IMR-90 (cell line): ENCODE measurements around the gene SPATA31C1. TPM values are rescaled to one million over a fixed set of nuclear protein-coding genes. Genes with fewer than 3 reads are reported as not detected.
"Not testable (repeated sequence)": the region's sequence is repeated elsewhere in the genome, so short reads cannot be mapped to it uniquely, and the experiment has no call there.

ENCODE experiments used
- ATAC-seq: fragments of 200-7000 bp; cut with Tn5 transposase; 2 replicates; pipeline ENCODE4 v1.9.1; 2020; ENCODE audit warnings: low read depth, mild to moderate bottlenecking, moderate library complexity
- BruUV-seq: library from RNA; stranded (reverse); fragments of 400-500 nt; replicated peaks from 2 replicates; lab custom pipeline; 2021; lab: Mats Ljungman, UMichigan
- CTCF ChIA-PET: fragments of 300-600 bp; formaldehyde crosslinking; extraction: SDS; loops from one replicate; lab custom pipeline; 2021; ENCODE audit warnings: antibody characterized with exemption; lab: Yijun Ruan, JAX
- POLR2A ChIA-PET: fragments of 300-600 bp; sonication (Branson Sonifier 250); formaldehyde crosslinking; loops from one replicate; lab custom pipeline; 2022; ENCODE audit warnings: antibody characterized with exemption; ENCODE audit not compliant: unreplicated experiment; lab: Charles Lee
- DNase-seq: peaks from one replicate; pipeline ENCODE4 v3.0.0; 2013
- H2AFZ ChIP-seq: replicated peaks from 2 replicates; pipeline ENCODE3; 2013; ENCODE audit warnings: low read length, mild to moderate bottlenecking; ENCODE audit not compliant: poor library complexity
- H2AK5ac ChIP-seq: 2 replicates; pipeline ENCODE4 v1.6.1; 2013; ENCODE audit warnings: low read depth, low read length, inconsistent platforms
- H2AK9ac ChIP-seq: replicated peaks from 2 replicates; pipeline ENCODE3; 2013; ENCODE audit warnings: mild to moderate bottlenecking, low read depth, low read length, moderate library complexity; ENCODE audit not compliant: poor library complexity
- H2BK120ac ChIP-seq: 2 replicates; pipeline ENCODE4 v1.6.1; 2013; ENCODE audit warnings: low read depth, low read length, inconsistent platforms
- H2BK15ac ChIP-seq: 3 replicates; pipeline ENCODE4 v1.6.1; 2013; ENCODE audit warnings: low read depth, low read length, inconsistent platforms
- H2BK20ac ChIP-seq: 2 replicates; pipeline ENCODE4 v1.6.1; 2013; ENCODE audit warnings: low read depth, mild to moderate bottlenecking, inconsistent platforms, low read length, moderate library complexity
- H2BK5ac ChIP-seq: 2 replicates; pipeline ENCODE4 v1.6.1; 2013; ENCODE audit warnings: mild to moderate bottlenecking, low read depth, low read length, inconsistent platforms; ENCODE audit not compliant: poor library complexity, severe bottlenecking
- H3K14ac ChIP-seq: replicated peaks from 2 replicates; pipeline ENCODE4 v1.6.1; 2013; ENCODE audit warnings: low read depth, low read length, inconsistent platforms
- H3K18ac ChIP-seq: 2 replicates; pipeline ENCODE4 v1.6.1; 2013; ENCODE audit warnings: low read depth, low read length, control low read depth
- H3K23ac ChIP-seq: 2 replicates; pipeline ENCODE4 v1.6.1; 2013; ENCODE audit warnings: low read depth, low read length, inconsistent platforms
- H3K27ac ChIP-seq: 2 replicates; pipeline ENCODE4 v1.5.1; 2013; ENCODE audit warnings: mild to moderate bottlenecking, control low read depth, low read length; ENCODE audit not compliant: insufficient read depth
- H3K27me3 ChIP-seq: 2 replicates; pipeline ENCODE4 v1.6.1; 2013; ENCODE audit warnings: low read length; ENCODE audit not compliant: control insufficient read depth, insufficient read depth
- H3K36me3 ChIP-seq: 2 replicates; pipeline ENCODE4 v1.6.1; 2013; ENCODE audit warnings: low read length, mixed read lengths; ENCODE audit not compliant: control insufficient read depth, insufficient read depth
- H3K4ac ChIP-seq: 2 replicates; pipeline ENCODE4 v1.6.1; 2013; ENCODE audit warnings: low read depth, low read length, inconsistent platforms
- H3K4me1 ChIP-seq: 2 replicates; pipeline ENCODE4 v1.6.1; 2013; ENCODE audit warnings: low read length, mixed read lengths; ENCODE audit not compliant: control insufficient read depth, insufficient read depth
- H3K4me2 ChIP-seq: 2 replicates; pipeline ENCODE4 v1.6.1; 2013; ENCODE audit warnings: low read depth, mild to moderate bottlenecking, control low read depth, low read length, moderate library complexity
- H3K4me3 ChIP-seq: 2 replicates; pipeline ENCODE4 v1.5.1; 2013; ENCODE audit warnings: low read depth, mild to moderate bottlenecking, control low read depth, low read length, moderate library complexity; ENCODE audit not compliant: insufficient read depth
- H3K56ac ChIP-seq: 2 replicates; pipeline ENCODE4 v1.6.1; 2013; ENCODE audit warnings: low read length, inconsistent platforms; ENCODE audit not compliant: insufficient read depth; ENCODE audit errors: extremely low read depth
- H3K79me1 ChIP-seq, 2 experiments: 2 replicates each; pipeline ENCODE4 v1.6.1; 2013; ENCODE audit warnings: low read length in 2 of 2, inconsistent platforms in 1 of 2, low read depth in 1 of 2
- H3K9ac ChIP-seq: 2 replicates; pipeline ENCODE4 v1.6.1; 2013; ENCODE audit warnings: low read depth, low read length, control low read depth
- H3K9me1 ChIP-seq: 2 replicates; pipeline ENCODE4 v1.6.1; 2013; ENCODE audit warnings: low read length, inconsistent platforms; ENCODE audit not compliant: insufficient read depth
- H3K9me3 ChIP-seq: 2 replicates; pipeline ENCODE4 v1.6.1; 2013; ENCODE audit warnings: low read length; ENCODE audit not compliant: control insufficient read depth, insufficient read depth
- H4K20me1 ChIP-seq: 2 replicates; pipeline ENCODE4 v1.6.1; 2013; ENCODE audit warnings: low read length, inconsistent platforms; ENCODE audit not compliant: insufficient read depth
- H4K5ac ChIP-seq: 2 replicates; pipeline ENCODE4 v1.6.1; 2013; ENCODE audit warnings: mild to moderate bottlenecking, low read depth, low read length, control low read depth
- H4K8ac ChIP-seq, 2 experiments: 2 replicates each; pipeline ENCODE4 v1.6.1; 2013; ENCODE audit warnings: low read depth in 2 of 2, low read length in 2 of 2, control low read depth in 1 of 2, inconsistent platforms in 1 of 2
- H4K91ac ChIP-seq: 2 replicates; pipeline ENCODE4 v1.6.1; 2013; ENCODE audit warnings: low read depth, low read length, inconsistent platforms; ENCODE audit not compliant: insufficient read depth
- WGBS, 2 experiments: methylation state at CpG; one replicate each; pipeline versions ENCODE4 v1.1.5 to v1.1.7; 2013; ENCODE audit warnings: missing lambda C conversion rate in 2 of 2; ENCODE audit not compliant: insufficient read length in 1 of 2; ENCODE audit errors: extremely low coverage in 2 of 2; 5-methylcytosine and 5-hydroxymethylcytosine counted together
- dilution Hi-C: fragments of 300-500 bp; cut with HindIII; formaldehyde crosslinking; loops from one replicate; pipeline ENCODE4 v1.14.3; 2018; ENCODE audit warnings: low sequenced_read_pairs; ENCODE audit not compliant: unreplicated experiment
- in situ Hi-C: fragments of 300-500 bp; cut with MboI; formaldehyde crosslinking; loops from 3 replicates; pipeline ENCODE4 v1.14.3; 2019; ENCODE audit warnings: low sequenced_read_pairs, inconsistent platforms, mixed read lengths
- intact Hi-C: fragments of 100-400 bp; cut with micrococcal nuclease; formaldehyde crosslinking; loops from 2 replicates; pipeline ENCODE4 v1.10.0; 2022
- polyA plus RNA-seq, 3 experiments: library from polyadenylated mRNA; depleted of rRNA; stranded (reverse); fragments of >200 nt; gene quantifications; 2 replicates each; pipeline ENCODE4 v1.2.3, GENCODE V29; 2012; ENCODE audit warnings: low replicate concordance in 1 of 3
- total RNA-seq: library from RNA; depleted of rRNA; stranded (reverse); fragments of >200 nt; gene quantifications from 2 replicates; pipeline ENCODE4 v1.2.3, GENCODE V29; 2012

The SPATA31C1 gene
- total and polyA plus RNA-seq, 2 of the 4 experiments (the other 2 are of a cell fraction) = not detected

DNA sequence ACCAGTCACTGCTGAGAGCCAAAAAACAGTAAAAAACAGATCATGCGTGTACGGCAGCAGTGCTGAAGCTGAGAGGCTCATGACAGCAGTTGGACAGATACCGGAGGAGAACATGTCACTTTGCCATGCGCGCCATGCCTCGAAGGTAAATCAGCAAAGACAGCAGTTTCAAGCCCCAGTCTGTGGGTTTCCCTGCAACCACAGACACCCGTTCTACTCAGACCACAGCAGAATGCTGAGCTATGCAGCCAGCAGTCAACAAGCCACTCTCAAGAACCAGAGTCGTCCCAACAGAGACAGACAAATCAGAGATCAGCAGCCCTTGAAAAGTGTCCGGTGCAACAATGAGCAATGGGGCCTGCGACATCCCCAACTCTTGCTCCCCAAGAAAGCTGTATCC is 5.2 kb downstream of the SPATA31C1 start:
- H3K36me3 ChIP-seq, POLR2A ChIA-PET, H2BK20ac ChIP-seq, H4K8ac ChIP-seq, intact Hi-C loops, H2AFZ ChIP-seq, H3K27me3 ChIP-seq, H3K14ac ChIP-seq, H3K9me1 ChIP-seq, H3K4me2 ChIP-seq, BruUV-seq, DNase-seq, H4K5ac ChIP-seq, H2BK120ac ChIP-seq, H3K23ac ChIP-seq, H4K20me1 ChIP-seq, ATAC-seq, dilution Hi-C loops, H3K9me3 ChIP-seq, H2BK5ac ChIP-seq, H3K56ac ChIP-seq, CTCF ChIA-PET, H4K91ac ChIP-seq, H3K4me3 ChIP-seq, H3K4ac ChIP-seq, H3K4me1 ChIP-seq, in situ Hi-C loops, H2AK5ac ChIP-seq, H3K79me1 ChIP-seq, H2AK9ac ChIP-seq, H3K9ac ChIP-seq, H2BK15ac ChIP-seq, H3K18ac ChIP-seq, H3K27ac ChIP-seq: not testable (repeated sequence)
- 79% methylated on average over 4 of the region's 10 CpGs; no CpG with 5 or more reads in 1 of the 2 experiments for WGBS, 2 experiments

DNA sequence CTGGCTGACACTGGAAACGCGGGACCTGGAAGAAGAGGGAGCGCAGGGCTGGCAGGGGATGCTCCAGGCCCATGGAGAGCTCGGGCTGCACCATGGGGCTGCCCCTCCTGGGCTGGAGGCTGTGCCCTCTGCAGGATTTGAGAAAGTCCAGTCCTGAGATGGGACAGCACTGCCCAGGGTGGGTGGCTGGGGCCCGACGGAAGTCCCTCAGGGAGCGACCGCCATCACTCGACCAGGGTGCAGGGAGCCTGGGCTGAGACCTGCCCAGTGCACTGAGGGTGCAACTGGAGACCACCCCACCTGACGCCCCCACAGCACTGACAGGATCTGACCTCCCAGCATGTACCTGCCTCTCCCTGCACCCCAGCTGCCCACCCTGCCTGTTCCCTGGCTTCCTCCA is 7.1 kb downstream of the SPATA31C1 start:
- no CpG with 5 or more reads among the region's 10 CpGs for WGBS, 2 experiments
- H3K14ac ChIP-seq, H2AK9ac ChIP-seq, H2BK15ac ChIP-seq, H3K9ac ChIP-seq, H2BK120ac ChIP-seq, H3K36me3 ChIP-seq, H2AK5ac ChIP-seq, H2BK5ac ChIP-seq, H3K23ac ChIP-seq, DNase-seq, H3K9me1 ChIP-seq, H4K20me1 ChIP-seq, in situ Hi-C loops, POLR2A ChIA-PET, H3K27me3 ChIP-seq, H3K18ac ChIP-seq, H3K56ac ChIP-seq, H4K8ac ChIP-seq, H3K4me3 ChIP-seq, intact Hi-C loops, H3K4me1 ChIP-seq, CTCF ChIA-PET, H3K9me3 ChIP-seq, H4K91ac ChIP-seq, H3K27ac ChIP-seq, H3K79me1 ChIP-seq, H2BK20ac ChIP-seq, H3K4me2 ChIP-seq, dilution Hi-C loops, BruUV-seq, H3K4ac ChIP-seq, ATAC-seq, H4K5ac ChIP-seq, H2AFZ ChIP-seq: not testable (repeated sequence)
